IPS-20b (cell line): ENCODE data around the gene PDE9A.
"Not testable (repeated sequence)": the region's sequence is repeated elsewhere in the genome, so short reads cannot be mapped to it uniquely, and the experiment has no call there.

Source experiments
- H3K27ac ChIP-seq: one replicate; pipeline ENCODE4 v1.5.1; 2013; ENCODE audit warnings: low read length
- H3K27me3 ChIP-seq: 2 replicates; pipeline ENCODE4 v1.6.1; 2013; ENCODE audit warnings: mild to moderate bottlenecking, low read length, inconsistent platforms; ENCODE audit not compliant: insufficient read depth
- H3K36me3 ChIP-seq: 2 replicates; pipeline ENCODE4 v1.6.1; 2013; ENCODE audit warnings: low read depth, mild to moderate bottlenecking, inconsistent platforms, low read length, moderate library complexity; ENCODE audit not compliant: insufficient read depth
- H3K4me1 ChIP-seq: 2 replicates; pipeline ENCODE4 v1.6.1; 2013; ENCODE audit warnings: mild to moderate bottlenecking, control low read depth, inconsistent platforms, low read length, moderate library complexity; ENCODE audit not compliant: insufficient read depth
- H3K4me3 ChIP-seq: 2 replicates; pipeline ENCODE4 v1.5.1; 2013; ENCODE audit warnings: mild to moderate bottlenecking, low read length, inconsistent platforms
- H3K9ac ChIP-seq: 2 replicates; pipeline ENCODE4 v1.6.1; 2013; ENCODE audit warnings: low read depth, mild to moderate bottlenecking, inconsistent platforms, low read length, moderate library complexity
- H3K9me3 ChIP-seq: 2 replicates; pipeline ENCODE4 v1.6.1; 2013; ENCODE audit warnings: mild to moderate bottlenecking, low read depth, low read length, inconsistent platforms; ENCODE audit not compliant: insufficient read depth

PDE9A gene

DNA sequence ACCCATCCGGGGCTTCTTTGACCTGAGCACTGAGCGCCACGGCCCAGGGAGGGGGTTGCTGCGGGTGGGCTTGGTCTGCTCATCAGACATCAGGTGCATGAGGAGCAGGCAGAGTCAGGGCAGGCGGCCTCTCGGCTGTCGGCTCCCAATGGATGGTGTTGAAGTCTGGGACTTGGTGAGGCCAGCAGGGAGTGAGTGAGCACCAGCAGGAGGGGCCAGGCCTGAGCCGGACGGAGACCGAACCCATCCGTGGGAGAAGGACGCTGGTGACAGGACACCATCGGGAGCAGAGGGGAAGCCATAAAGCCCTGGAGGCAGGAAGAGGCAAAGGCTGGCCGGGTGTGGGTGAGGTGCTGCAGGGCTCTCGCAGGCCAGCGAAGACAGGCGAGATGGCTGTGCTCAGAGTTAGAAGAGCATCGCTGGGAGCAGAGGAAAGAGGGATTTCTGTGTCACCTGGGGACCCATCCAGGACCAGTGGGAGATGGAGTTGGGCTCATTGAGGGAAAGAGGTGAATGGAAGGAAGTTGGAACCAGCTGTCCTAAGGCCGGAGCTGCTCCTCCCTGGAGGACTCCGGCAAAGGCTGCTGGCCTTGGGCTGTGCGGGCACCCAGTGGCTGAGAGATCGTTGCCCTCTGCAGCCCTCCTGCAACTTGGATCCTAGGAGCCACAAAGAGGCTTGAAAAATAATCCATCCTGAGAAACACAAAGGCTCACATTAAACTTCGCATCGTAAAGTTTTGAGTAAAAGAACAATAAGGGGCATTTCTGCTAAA is 49.9 kb downstream of the PDE9A start:
- Histone ChIP-seq H3K9me3 (no peaks in the 10 kb centered on the region), H3K27me3 (no peaks in the 10 kb centered on the region), H3K36me3 (peaks cover 39% of the 10 kb centered on the region), H3K4me1 (peaks cover 19% of the 10 kb centered on the region), H3K9ac (no peak overlapping the region), H3K4me3 (no peak overlapping the region), H3K27ac (no peak overlapping the region)

GRCh38 chr21:42703965-42704364 is 50.5 kb downstream of the PDE9A start:
- peaks cover 34% of the 10 kb centered on the region for H3K36me3 ChIP-seq
- no peak overlapping the region for H3K4me3 ChIP-seq
- no peaks in the 10 kb centered on the region for H3K9me3 ChIP-seq
- no peaks in the 10 kb centered on the region for H3K27me3 ChIP-seq
- H3K27ac ChIP-seq: no peak overlapping the region
- no peak overlapping the region for H3K9ac ChIP-seq
- H3K4me1 ChIP-seq: peaks cover 19% of the 10 kb centered on the region

DNA sequence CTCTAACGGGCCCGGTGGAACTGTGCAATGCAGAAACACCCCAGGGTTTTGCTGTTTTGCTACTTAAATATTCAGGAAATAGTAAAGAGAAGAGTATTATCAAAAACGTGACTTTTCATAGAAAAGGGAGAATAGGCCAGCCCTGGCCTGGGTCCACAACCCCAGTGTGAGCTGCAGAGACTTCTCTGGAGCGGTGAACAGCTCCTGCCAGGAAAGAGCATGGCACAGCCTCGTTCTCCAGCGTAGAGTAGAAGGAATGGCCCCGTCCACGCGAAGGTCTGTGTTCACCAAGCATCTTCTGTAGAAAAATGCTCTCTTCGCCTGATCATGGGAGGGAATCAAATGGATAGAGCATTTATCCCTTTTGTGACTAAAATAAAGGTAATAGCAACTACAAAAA is 51.4 kb downstream of the PDE9A start:
- no peaks in the 10 kb centered on the region for H3K9me3 ChIP-seq
- no peaks in the 10 kb centered on the region for H3K27me3 ChIP-seq
- no peak overlapping the region for H3K27ac ChIP-seq
- no peak overlapping the region for H3K9ac ChIP-seq
- H3K4me1 ChIP-seq: peaks cover 19% of the 10 kb centered on the region
- peaks cover 27% of the 10 kb centered on the region for H3K36me3 ChIP-seq
- no peak overlapping the region for H3K4me3 ChIP-seq

GRCh38 chr21:42705346-42705745 is 51.9 kb downstream of the PDE9A start:
- Histone ChIP-seq H3K9me3 (no peaks in the 10 kb centered on the region), H3K27me3 (no peaks in the 10 kb centered on the region), H3K4me3 (no peak overlapping the region), H3K9ac (no peak overlapping the region), H3K4me1 (peaks cover 19% of the 10 kb centered on the region), H3K27ac (peak overlapping the region; percentile 11), H3K36me3 (peaks cover 23% of the 10 kb centered on the region)

DNA sequence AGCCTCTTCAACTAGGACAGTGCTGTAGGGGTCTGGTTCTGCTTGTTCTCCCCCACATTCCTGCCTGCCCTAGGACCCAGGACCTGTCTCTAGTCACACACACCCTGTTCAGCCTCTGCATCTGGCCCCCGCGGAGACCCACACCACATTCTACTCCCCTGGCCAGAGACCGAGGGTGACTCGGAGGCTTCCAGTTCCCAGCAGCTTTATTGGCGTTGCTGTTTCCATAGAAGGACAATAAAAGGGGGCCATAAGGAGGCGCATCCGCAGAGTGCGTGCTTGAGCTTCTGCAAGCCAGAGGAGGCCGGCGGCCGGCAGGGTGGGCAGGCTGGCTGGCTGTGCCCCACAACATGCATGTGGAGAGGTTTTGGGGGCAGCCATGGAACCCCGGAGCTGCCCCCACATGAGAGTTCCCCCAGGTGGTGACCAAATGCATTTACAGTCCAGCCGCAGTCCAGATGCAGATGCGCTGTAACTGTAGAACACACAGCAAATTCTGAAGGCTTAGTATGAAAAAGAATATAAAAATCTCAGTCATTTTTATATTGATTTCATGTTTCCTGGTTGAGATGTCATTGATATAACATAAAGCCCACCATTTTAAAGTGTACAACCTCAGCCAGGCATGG is 52.4 kb downstream of the PDE9A start:
- no peaks in the 10 kb centered on the region for H3K9me3 ChIP-seq
- H3K4me3 ChIP-seq: no peak overlapping the region
- no peaks in the 10 kb centered on the region for H3K27me3 ChIP-seq
- peaks cover 19% of the 10 kb centered on the region for H3K4me1 ChIP-seq
- H3K36me3 ChIP-seq: peaks cover 17% of the 10 kb centered on the region; the same call in 1 of the 2 replicates
- peak overlapping the region; percentile 11 for H3K27ac ChIP-seq
- no peak overlapping the region for H3K9ac ChIP-seq

GRCh38 chr21:42706765-42707164 is 53.3 kb downstream of the PDE9A start:
- H3K4me1 ChIP-seq: peaks cover 19% of the 10 kb centered on the region
- H3K27me3 ChIP-seq: no peaks in the 10 kb centered on the region
- H3K4me3 ChIP-seq: no peak overlapping the region
- no peak overlapping the region for H3K9ac ChIP-seq
- H3K9me3 ChIP-seq: no peaks in the 10 kb centered on the region
- peaks cover 9% of the 10 kb centered on the region; the same call in 1 of the 2 replicates for H3K36me3 ChIP-seq
- H3K27ac ChIP-seq: no peak overlapping the region

- H3K27ac ChIP-seq: no peak overlapping the region
- H3K27me3 ChIP-seq: no peaks in the 10 kb centered on the region
- H3K36me3 ChIP-seq: peaks cover 4% of the 10 kb centered on the region; the same call in 1 of the 2 replicates
- H3K4me3 ChIP-seq: peak overlapping the region; percentile 8; the same call in 1 of the 2 replicates
- H3K9ac ChIP-seq: no peak overlapping the region
- H3K4me1 ChIP-seq: peaks cover 19% of the 10 kb centered on the region
- H3K9me3 ChIP-seq: no peaks in the 10 kb centered on the region
These were observed 53.9 kb downstream of the PDE9A start for GRCh38 chr21:42707207-42707830.

- peak overlapping the region; percentile 8; the same call in 1 of the 2 replicates for H3K4me3 ChIP-seq
These were observed 54.7 kb downstream of the PDE9A start for GRCh38 chr21:42708107-42708506.

DNA sequence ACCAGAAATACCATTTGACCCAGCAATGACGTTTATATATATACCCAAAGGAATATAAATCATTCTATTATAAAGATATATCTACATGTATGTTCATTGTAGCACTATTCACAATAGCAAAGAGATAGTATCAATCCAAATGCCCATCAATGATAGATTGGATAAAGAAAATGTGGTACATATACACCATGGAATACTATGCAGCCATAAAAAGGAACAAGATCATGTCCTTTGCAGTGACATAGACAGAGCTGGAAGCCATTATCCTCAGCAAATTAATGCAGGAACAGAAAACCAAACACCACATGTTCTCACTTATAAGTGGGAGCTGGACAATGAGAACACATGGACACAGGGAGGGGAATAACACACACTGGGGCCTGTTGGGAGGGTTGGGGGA is 55.5 kb downstream of the PDE9A start:
- not testable (repeated sequence) for H3K9ac ChIP-seq, H3K9me3 ChIP-seq, H3K27me3 ChIP-seq, H3K27ac ChIP-seq, H3K36me3 ChIP-seq, H3K4me3 ChIP-seq
- H3K4me1 ChIP-seq: peaks cover 19% of the 10 kb centered on the region

More at GRCh38 chr21:42708107-42708506, 54.7 kb downstream of the PDE9A start:
- Histone ChIP-seq H3K27ac (no peak overlapping the region), H3K4me1 (peaks cover 19% of the 10 kb centered on the region), H3K9ac (0 out of 2 replicates have a peak overlapping the region, but pooled peaks have one; percentile 10), H3K36me3 (no peaks in the 10 kb centered on the region), H3K9me3 (no peaks in the 10 kb centered on the region), H3K27me3 (no peaks in the 10 kb centered on the region)

- Histone ChIP-seq H3K27ac (no peak overlapping the region), H3K9me3 (no peaks in the 10 kb centered on the region), H3K27me3 (no peaks in the 10 kb centered on the region), H3K9ac (no peak overlapping the region), H3K36me3 (no peaks in the 10 kb centered on the region; the same call in 1 of the 2 replicates), H3K4me3 (no peak overlapping the region), H3K4me1 (peaks cover 13% of the 10 kb centered on the region)
These were observed 58.2 kb downstream of the PDE9A start for GRCh38 chr21:42711667-42712066.

GRCh38 chr21:42715427-42715826 is 62.0 kb downstream of the PDE9A start:
- H3K4me3 ChIP-seq, H3K27ac ChIP-seq, H3K4me1 ChIP-seq, H3K27me3 ChIP-seq, H3K36me3 ChIP-seq, H3K9ac ChIP-seq, H3K9me3 ChIP-seq: not testable (repeated sequence)
